Brain microvascular endothelial cell (primary cell): Measurements from ENCODE around the gene MFRP.

ENCODE experiments used
- DNase-seq: peaks from one replicate; pipeline ENCODE4 v3.0.0-alpha.2; 2020
- H3K27ac ChIP-seq: fragments of 250-450 bp; sonication (Bioruptor Pico); 2 replicates; pipeline ENCODE4 v1.5.1; 2020; ENCODE audit warnings: mild to moderate bottlenecking, moderate library complexity
- H3K27me3 ChIP-seq: fragments of 250-450 bp; sonication (Bioruptor Pico); replicated peaks from 2 replicates; pipeline ENCODE4 v1.5.1; 2020; ENCODE audit warnings: mild to moderate bottlenecking
- H3K36me3 ChIP-seq: fragments of 250-450 bp; sonication (Bioruptor Pico); replicated peaks from 2 replicates; pipeline ENCODE4 v1.5.1; 2020; ENCODE audit warnings: mild to moderate bottlenecking
- H3K4me3 ChIP-seq: 2 replicates; pipeline ENCODE4 v1.5.1; 2011; ENCODE audit warnings: low read depth, mild to moderate bottlenecking, control low read depth, low read length, moderate library complexity
- in situ Hi-C: cut with HindIII; loops from 2 replicates; pipeline ENCODE4 v1.10.0; 2017; ENCODE audit warnings: low sequenced_read_pairs, low pct_ligation_motif_present
- TF ChIP-seq, protein P1 (sequence below): IDR thresholded peaks from 2 replicates; pipeline ENCODE4 v1.5.1; 2011; ENCODE audit warnings: low read depth, mild to moderate bottlenecking, moderate library complexity, low read length, control low read depth, inconsistent platforms; ENCODE audit errors: missing control alignments

MFRP gene

DNA sequence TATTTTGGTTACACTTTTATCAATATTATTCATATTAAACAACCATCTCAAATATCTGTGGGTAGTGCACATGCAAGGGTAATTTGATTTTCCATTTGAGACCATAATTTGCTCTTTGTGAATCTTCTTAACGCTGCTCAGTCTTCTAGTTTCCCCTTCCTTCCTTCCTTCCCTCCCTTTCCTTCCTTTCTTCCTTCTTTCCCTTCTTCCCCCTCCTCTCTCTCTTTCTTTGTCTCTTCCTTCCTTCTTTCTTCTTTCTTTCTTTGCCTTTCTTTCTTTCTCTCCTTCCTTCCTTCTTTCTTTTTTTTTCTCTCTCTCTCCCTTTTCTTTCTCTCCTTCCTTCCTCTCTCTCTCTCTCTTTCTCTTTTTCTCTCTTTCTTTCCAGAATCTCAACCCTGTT, 16.3 kb downstream of the MFRP start:
- in situ Hi-C loops, result no loop called here
- TF ChIP-seq, protein P1, sequence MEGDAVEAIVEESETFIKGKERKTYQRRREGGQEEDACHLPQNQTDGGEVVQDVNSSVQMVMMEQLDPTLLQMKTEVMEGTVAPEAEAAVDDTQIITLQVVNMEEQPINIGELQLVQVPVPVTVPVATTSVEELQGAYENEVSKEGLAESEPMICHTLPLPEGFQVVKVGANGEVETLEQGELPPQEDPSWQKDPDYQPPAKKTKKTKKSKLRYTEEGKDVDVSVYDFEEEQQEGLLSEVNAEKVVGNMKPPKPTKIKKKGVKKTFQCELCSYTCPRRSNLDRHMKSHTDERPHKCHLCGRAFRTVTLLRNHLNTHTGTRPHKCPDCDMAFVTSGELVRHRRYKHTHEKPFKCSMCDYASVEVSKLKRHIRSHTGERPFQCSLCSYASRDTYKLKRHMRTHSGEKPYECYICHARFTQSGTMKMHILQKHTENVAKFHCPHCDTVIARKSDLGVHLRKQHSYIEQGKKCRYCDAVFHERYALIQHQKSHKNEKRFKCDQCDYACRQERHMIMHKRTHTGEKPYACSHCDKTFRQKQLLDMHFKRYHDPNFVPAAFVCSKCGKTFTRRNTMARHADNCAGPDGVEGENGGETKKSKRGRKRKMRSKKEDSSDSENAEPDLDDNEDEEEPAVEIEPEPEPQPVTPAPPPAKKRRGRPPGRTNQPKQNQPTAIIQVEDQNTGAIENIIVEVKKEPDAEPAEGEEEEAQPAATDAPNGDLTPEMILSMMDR, result no peak

DNA sequence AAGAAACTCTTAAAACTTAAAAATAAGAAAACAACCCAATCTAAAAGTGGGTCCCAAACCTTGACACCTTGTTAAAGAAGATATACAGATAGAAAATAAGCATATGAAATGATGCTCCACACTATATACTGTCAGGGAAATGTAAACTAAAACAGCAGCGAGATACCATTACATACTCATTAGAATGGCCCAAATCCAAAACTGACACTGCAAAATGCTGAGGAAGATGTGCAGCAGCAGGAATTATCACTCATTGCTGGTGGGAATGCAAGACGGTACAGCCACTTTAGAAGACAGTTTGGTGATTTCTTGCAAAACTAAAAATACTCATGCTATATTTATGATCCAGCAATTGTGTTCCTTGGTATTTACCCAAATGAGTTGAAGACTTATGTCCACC, 17.2 kb downstream of the MFRP start:
- TF ChIP-seq, protein P1, result no peak
- Histone ChIP-seq H3K27me3 (no peaks in the 10 kb centered on the region), H3K36me3 (no peaks in the 10 kb centered on the region), H3K27ac (no peak overlapping the region), H3K4me3 (no peak overlapping the region)
- no peak for DNase-seq
- in situ Hi-C loops, result no loop called here

More for the DNA sequence above, 16.3 kb downstream of the MFRP start:
- Histone ChIP-seq H3K27ac (no peak overlapping the region), H3K27me3 (no peaks in the 10 kb centered on the region), H3K36me3 (no peaks in the 10 kb centered on the region), H3K4me3 (no peak overlapping the region)
- DNase-seq, result no peak

DNA sequence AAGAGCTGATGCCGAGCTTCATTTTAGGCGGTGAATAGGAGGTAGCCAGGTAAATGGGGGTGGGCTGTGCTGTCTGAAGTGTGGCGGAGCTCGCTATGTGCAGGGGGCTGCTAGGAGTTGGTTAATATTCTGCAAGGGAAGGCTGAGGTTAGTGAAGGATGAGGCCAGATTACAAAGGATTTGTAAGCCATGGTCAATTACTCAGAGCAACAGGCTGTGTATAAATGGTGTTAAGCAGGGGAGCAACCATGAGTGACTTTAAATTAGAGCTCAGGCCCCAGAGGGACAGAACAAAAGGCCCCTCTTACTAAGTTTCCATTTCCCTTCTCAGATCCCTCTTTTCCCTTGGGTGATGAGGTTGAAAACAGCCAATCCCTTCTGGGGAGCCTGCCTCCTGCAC, 22.3 kb downstream of the MFRP start:
- no peak overlapping the region for H3K27ac ChIP-seq
- H3K27me3 ChIP-seq, result no peaks in the 10 kb centered on the region
- TF ChIP-seq, protein P1, result no peak
- DNase-seq, result no peak
- in situ Hi-C loops, result no loop called here
- H3K36me3 ChIP-seq, result no peaks in the 10 kb centered on the region
- no peak overlapping the region for H3K4me3 ChIP-seq

DNA sequence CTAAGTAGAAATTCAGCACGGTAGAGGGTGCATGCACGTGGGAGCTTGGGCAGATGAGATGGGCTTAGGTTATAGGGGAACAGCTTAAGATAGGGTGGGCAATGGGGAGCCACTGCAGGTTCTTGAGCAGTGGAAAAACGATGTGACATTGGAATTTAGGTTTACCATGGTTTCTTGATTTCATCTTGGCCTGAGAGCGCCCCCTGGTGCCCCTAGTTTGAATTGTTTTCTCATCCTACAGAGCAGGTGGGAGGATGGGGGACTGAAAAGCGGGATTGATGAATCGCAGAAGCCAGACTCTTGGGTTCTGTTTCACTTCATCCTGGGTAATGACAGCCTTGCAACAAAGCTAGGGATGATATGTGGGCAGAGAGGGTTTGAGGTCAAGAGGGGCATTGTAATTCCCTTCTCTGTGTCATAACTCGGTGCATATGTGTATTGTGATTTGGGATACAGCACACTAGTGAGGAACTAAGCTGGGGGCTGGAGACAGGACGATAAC, 22.9 kb downstream of the MFRP start:
- DNase-seq, result peak; percentile 74
- in situ Hi-C loops, result no loop called here
- no peaks in the 10 kb centered on the region for H3K27me3 ChIP-seq
- no peak overlapping the region for H3K4me3 ChIP-seq
- TF ChIP-seq, protein P1, result peak; percentile 81
- H3K36me3 ChIP-seq, result no peaks in the 10 kb centered on the region
- H3K27ac ChIP-seq, result no peak overlapping the region

DNA sequence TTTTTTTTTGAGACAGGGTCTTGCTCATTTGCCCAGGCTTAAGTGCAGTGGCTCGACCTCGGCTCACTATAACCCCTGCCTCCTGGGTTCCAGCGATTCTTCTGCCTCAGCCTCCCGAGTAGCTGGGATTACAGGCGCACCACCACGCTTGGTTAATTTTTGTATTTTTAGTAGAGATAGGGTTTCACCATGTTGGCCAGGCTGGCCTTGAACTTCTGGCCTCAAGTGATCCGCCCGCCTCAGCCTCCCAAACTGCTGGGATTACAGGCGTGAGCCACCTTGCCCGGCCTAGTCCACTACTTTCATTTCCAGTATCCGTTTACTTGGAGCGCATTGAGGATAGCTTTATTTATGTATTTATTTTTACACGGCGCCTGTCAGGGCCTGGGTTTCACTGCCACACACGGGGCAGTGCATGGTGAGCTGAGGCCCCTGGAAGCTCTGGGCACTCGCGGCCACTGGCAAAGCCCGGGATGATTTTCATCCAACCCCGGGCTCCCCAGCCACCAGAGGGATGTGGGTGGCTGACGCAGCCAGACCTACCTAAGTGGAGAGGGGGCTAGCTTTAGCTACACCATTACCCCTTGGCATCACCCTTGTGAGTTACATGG, 23.5 kb downstream of the MFRP start:
- TF ChIP-seq, protein P1, result no peak
- H3K4me3 ChIP-seq, result no peak overlapping the region
- DNase-seq, result no peak
- no peak overlapping the region for H3K27ac ChIP-seq
- in situ Hi-C loops, result no loop called here
- H3K27me3 ChIP-seq, result no peaks in the 10 kb centered on the region
- H3K36me3 ChIP-seq, result no peaks in the 10 kb centered on the region

DNA sequence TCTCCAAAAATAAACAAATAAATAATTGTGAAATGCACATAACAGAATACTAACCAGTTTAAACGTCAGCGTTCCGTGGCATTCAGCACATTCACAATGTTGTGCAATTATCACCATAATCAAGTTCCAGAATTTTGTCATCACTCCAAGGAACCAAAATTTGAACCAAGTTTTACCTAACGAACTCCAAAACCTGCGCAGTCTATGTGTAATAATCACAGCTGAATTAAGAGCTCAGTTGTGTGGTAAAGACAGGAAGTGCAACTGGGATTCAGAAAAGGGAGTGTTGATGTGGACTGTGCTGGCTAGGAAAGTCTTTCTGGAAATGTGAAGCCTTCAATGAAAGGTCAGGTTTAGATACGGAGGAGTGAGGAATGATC, 24.2 kb downstream of the MFRP start:
- H3K27me3 ChIP-seq, result no peaks in the 10 kb centered on the region
- no peak overlapping the region for H3K4me3 ChIP-seq
- DNase-seq, result no peak
- TF ChIP-seq, protein P1, result peak; percentile 8
- no peak overlapping the region for H3K27ac ChIP-seq
- H3K36me3 ChIP-seq, result no peaks in the 10 kb centered on the region
- in situ Hi-C loops, result no loop called here
